ENCODE data around the gene SMURF2.

GRCh38 chr17:64546716-64547115 is 115.4 kb downstream of the SMURF2 start:
- TF ChIP-seq EP300 (IDR thresholded peaks at IDR 0.05; ENCODE audit: borderline replicate concordance) (no peak), MAX (IDR thresholded peaks at IDR 0.05) (no peak), TEAD4 (IDR thresholded peaks at IDR 0.05) (no peak), ZBTB7A (IDR thresholded peaks at IDR 0.05; ENCODE audit: low read depth) (no peak), YY1 (IDR thresholded peaks at IDR 0.05; ENCODE audit: low read depth) (no peak), TAF1 (IDR thresholded peaks at IDR 0.05; ENCODE audit: low read depth) (no peak), FOXM1 (IDR thresholded peaks at IDR 0.05; ENCODE audit: borderline replicate concordance, low read depth) (no peak), NFIC (IDR thresholded peaks at IDR 0.05) (no peak), TCF12 (IDR thresholded peaks at IDR 0.05; ENCODE audit: low read depth) (no peak), RAD21 (IDR thresholded peaks at IDR 0.05; ENCODE audit: low read depth) (no peak)
